Gastrocnemius medialis (tissue), 4 donors: ENCODE data around the gene OR52M1. TPM values are rescaled to one million over a fixed set of nuclear protein-coding genes. Genes with fewer than 3 reads are reported as not detected.

Source experiments
- ATAC-seq, 2 donors: fragments of 150-250 bp; one replicate each; pipeline ENCODE4 v1.9.1; 2016
- DNase-seq, 2 donors: peaks; one replicate each; pipeline ENCODE4 v3.0.0-alpha.2; 2019
- H3K27ac ChIP-seq, 4 donors: fragments of 200-600 bp; sonication (generic); 1 replicate in 1 of 4; 2 replicates in 3 of 4; pipeline ENCODE4 v1.5.1; 2016 to 2018; ENCODE audit warnings: mild to moderate bottlenecking in 2 of 4, moderate library complexity in 1 of 4
- H3K27me3 ChIP-seq, 3 donors: fragments of 200-600 bp; sonication (generic) in 2 of 3; 1 replicate in 1 of 3; 2 replicates in 2 of 3; pipeline versions ENCODE4 v1.5.1 to v1.6.0; 2016 to 2019; ENCODE audit warnings: mild to moderate bottlenecking in 1 of 3, moderate library complexity in 1 of 3
- H3K36me3 ChIP-seq, 2 donors: fragments of 200-600 bp; sonication (generic) in 1 of 2; one replicate each; pipeline ENCODE4 v1.5.1; 2017 to 2018
- H3K4me1 ChIP-seq, 2 donors: fragments of 200-600 bp; sonication (generic) in 1 of 2; one replicate each; pipeline ENCODE4 v1.5.1; 2016 to 2017; ENCODE audit warnings: mild to moderate bottlenecking in 2 of 2
- H3K4me3 ChIP-seq, 4 donors: fragments of 200-600 bp; sonication (generic) in 3 of 4; 1 replicate in 1 of 4; 2 replicates in 3 of 4; pipeline ENCODE4 v1.5.1; 2016 to 2019; ENCODE audit warnings: mild to moderate bottlenecking in 2 of 4
- H3K9me3 ChIP-seq, 3 donors: fragments of 200-600 bp; sonication (generic) in 2 of 3; 1 replicate in 1 of 3; 2 replicates in 2 of 3; pipeline ENCODE4 v1.5.1; 2016 to 2019
- CTCF ChIP-seq, 5 experiments: fragments of 450-650 bp in 3 of 5; fragments of 200-600 bp in 2 of 5; sonication (generic) in 2 of 5; IDR thresholded peaks in 4 of 5; conservative IDR thresholded peaks in 1 of 5; 1 replicate in 4 of 5; 2 replicates in 1 of 5; pipeline ENCODE4 v1.5.1; 2016 to 2019; ENCODE audit warnings: antibody characterized with exemption in 5 of 5, mild to moderate bottlenecking in 3 of 5, moderate library complexity in 3 of 5
- POLR2A ChIP-seq, 2 donors: fragments of 450-650 bp; IDR thresholded peaks; one replicate each; pipeline ENCODE4 v1.6.1; 2017; ENCODE audit warnings: antibody characterized with exemption in 2 of 2, mild to moderate bottlenecking in 2 of 2, moderate library complexity in 2 of 2
- in situ Hi-C, 4 donors: fragments of 200-750 bp; cut with MboI; loops; one replicate each; pipeline versions ENCODE4 v1.15.0 to v1.8.0; 2017; ENCODE audit warnings: low sequenced_read_pairs in 4 of 4
- intact Hi-C: fragments of 100-400 bp; cut with DNase I; formaldehyde crosslinking; loops from one replicate; pipeline ENCODE4 v1.15.1; 2023; ENCODE audit warnings: low total_unique reads
- total RNA-seq, 4 donors: library from RNA; depleted of rRNA; stranded (reverse); fragments of >200 nt; gene quantifications; one replicate each; pipeline versions ENCODE4 v1.1.0 to v1.2.3, GENCODE V29; 2016

Gene OR52M1
- total RNA-seq, 4 donors from 2014 or later = not detected

GRCh38 chr11:4559527-4560440 lies 14.8 kb downstream of the OR52M1 start:
- in situ Hi-C loops = no loop called here
- ATAC-seq = no peak
- no peak for TF ChIP-seq CTCF (IDR thresholded peaks at IDR 0.05 in 4 of 5, conservative IDR thresholded peaks at IDR 0.05 in 1 of 5)
- no peak for TF ChIP-seq POLR2A (IDR thresholded peaks at IDR 0.05)

GRCh38 chr11:4560467-4560866 lies 15.5 kb downstream of the OR52M1 start:
- in situ Hi-C loops (no loop called here), intact Hi-C loops (no loop called here)
- no peak for TF ChIP-seq CTCF (IDR thresholded peaks at IDR 0.05 in 4 of 5, conservative IDR thresholded peaks at IDR 0.05 in 1 of 5)
- ATAC-seq = no peak
- no peaks in the 10 kb centered on the region for H3K27me3 ChIP-seq
- no peak overlapping the region for H3K27ac ChIP-seq
- H3K4me3 ChIP-seq = no peak overlapping the region
- DNase-seq = no peak
- H3K36me3 ChIP-seq = no peaks in the 10 kb centered on the region
- H3K4me1 ChIP-seq = no peaks in the 10 kb centered on the region
- H3K9me3 ChIP-seq = no peaks in the 10 kb centered on the region

More at GRCh38 chr11:4559527-4560440, 14.8 kb downstream of the OR52M1 start:
- intact Hi-C loops = no loop called here
- Histone ChIP-seq H3K27ac (no peak overlapping the region), H3K36me3 (no peaks in the 10 kb centered on the region), H3K27me3 (no peaks in the 10 kb centered on the region), H3K4me1 (no peaks in the 10 kb centered on the region), H3K9me3 (no peaks in the 10 kb centered on the region), H3K4me3 (no peak overlapping the region)
- DNase-seq = no peak

- Histone ChIP-seq H3K36me3 (no peaks in the 10 kb centered on the region), H3K9me3 (no peaks in the 10 kb centered on the region), H3K27me3 (no peaks in the 10 kb centered on the region), H3K4me3 (no peak overlapping the region), H3K4me1 (no peaks in the 10 kb centered on the region), H3K27ac (no peak overlapping the region)
- no peak for TF ChIP-seq POLR2A (IDR thresholded peaks at IDR 0.05)
- TF ChIP-seq CTCF (IDR thresholded peaks at IDR 0.05 in 4 of 5, conservative IDR thresholded peaks at IDR 0.05 in 1 of 5) = no peak
- DNase-seq = no peak
- ATAC-seq = no peak
- intact Hi-C loops = no loop called here
- in situ Hi-C loops = no loop called here
Observed at GRCh38 chr11:4565371-4565770, 20.4 kb downstream of the OR52M1 start.

GRCh38 chr11:4569075-4569474 lies 24.1 kb downstream of the OR52M1 start:
- Histone ChIP-seq H3K27me3 (no peaks in the 10 kb centered on the region), H3K9me3 (no peaks in the 10 kb centered on the region), H3K4me3 (no peak overlapping the region), H3K4me1 (no peaks in the 10 kb centered on the region), H3K27ac (no peak overlapping the region), H3K36me3 (no peaks in the 10 kb centered on the region)
- ATAC-seq (no peak), DNase-seq (no peak)
- TF ChIP-seq POLR2A (IDR thresholded peaks at IDR 0.05) = no peak
- no peak for TF ChIP-seq CTCF (IDR thresholded peaks at IDR 0.05 in 4 of 5, conservative IDR thresholded peaks at IDR 0.05 in 1 of 5)
- intact Hi-C loops = no loop called here
- in situ Hi-C loops = no loop called here
